Measurements from ENCODE around the gene CRCP. TPM values are rescaled to one million over a fixed set of nuclear protein-coding genes. Genes with fewer than 3 reads are reported as not detected.

CRCP gene
- total RNA-seq, 1 experiment from 2014 or later: 47.8 TPM

- no peaks in the 10 kb centered on the region for H3K27me3 ChIP-seq (replicated peaks)
- H3K4me1 ChIP-seq (replicated peaks): peaks cover 20% of the 10 kb centered on the region
- H3K36me3 ChIP-seq: peaks cover 6% of the 10 kb centered on the region
- no peak for DNase-seq (ENCODE audit: low read depth in 1 of 2, low spot score in 2 of 2)
- no peaks in the 10 kb centered on the region for H3K9me3 ChIP-seq (replicated peaks)
- H3K4me3 ChIP-seq: no peak overlapping the region
- H3K27ac ChIP-seq: no peak overlapping the region
Observed at GRCh38 chr7:66202441-66202840, 87.8 kb downstream of the CRCP start.

Other genes with a start within 250 kb of the CRCP start
- 11.0 and 16.1 TPM in 2 replicates for gene VKORC1L1, start 241.8 kb upstream of the CRCP start, total RNA-seq (2014; rRNA removed; shearing (Covaris generic))
- gene GUSB, start 132.6 kb upstream of the CRCP start, total RNA-seq (2014; rRNA removed; shearing (Covaris generic)): 47.0 and 70.8 TPM in 2 replicates
- gene ASL, start 39.0 kb upstream of the CRCP start, total RNA-seq (2014; rRNA removed; shearing (Covaris generic)): 37.4 and 57.3 TPM in 2 replicates
- 50.0 and 51.0 TPM in 2 replicates for gene TPST1, start 90.5 kb downstream of the CRCP start, total RNA-seq (2014; rRNA removed; shearing (Covaris generic))